CD14-positive monocyte (primary cell): ENCODE results near the gene CCDC167. TPM values are rescaled to one million over a fixed set of nuclear protein-coding genes. Genes with fewer than 3 reads are reported as not detected.

ENCODE experiments used
- DNase-seq, 3 donors: peaks; one replicate each; pipeline ENCODE4 v3.0.0-alpha.2; 2011 to 2022
- H2AFZ ChIP-seq: 2 replicates; pipeline ENCODE4 v1.6.0; 2012; ENCODE audit warnings: mild to moderate bottlenecking, low read depth, low read length, inconsistent platforms; ENCODE audit not compliant: insufficient read depth, poor library complexity, severe bottlenecking
- H3K27ac ChIP-seq, 2 donors: 1 replicate in 1 of 2; 2 replicates in 1 of 2; pipeline ENCODE4 v1.5.1; 2012 to 2013; ENCODE audit warnings: low read length in 2 of 2, control low read depth in 1 of 2, inconsistent platforms in 1 of 2, low read depth in 1 of 2, mild to moderate bottlenecking in 1 of 2
- H3K27me3 ChIP-seq, 2 donors: one replicate each; pipeline versions ENCODE4 v1.6.0 to v1.6.1; 2011 to 2013; ENCODE audit warnings: low read length in 2 of 2; ENCODE audit not compliant: control insufficient read depth in 2 of 2, insufficient read depth in 2 of 2
- H3K36me3 ChIP-seq, 2 donors: replicated peaks in 1 of 2; 1 replicate in 1 of 2; 2 replicates in 1 of 2; pipeline versions ENCODE4 v1.5.1 to v1.6.1; 2012 to 2013; ENCODE audit warnings: low read length in 2 of 2, control low read depth in 1 of 2, inconsistent platforms in 1 of 2, mild to moderate bottlenecking in 1 of 2; ENCODE audit not compliant: insufficient read depth in 2 of 2, control insufficient read depth in 1 of 2
- H3K4me1 ChIP-seq, 2 donors: 1 replicate in 1 of 2; 2 replicates in 1 of 2; pipeline versions ENCODE4 v1.5.1 to v1.6.1; 2012 to 2013; ENCODE audit warnings: low read length in 2 of 2, control low read depth in 1 of 2, inconsistent platforms in 1 of 2, mild to moderate bottlenecking in 1 of 2, moderate library complexity in 1 of 2; ENCODE audit not compliant: insufficient read depth in 2 of 2, control insufficient read depth in 1 of 2
- H3K4me2 ChIP-seq: replicated peaks from 2 replicates; pipeline ENCODE3; 2012; ENCODE audit warnings: low read length, moderate library complexity, mild to moderate bottlenecking; ENCODE audit not compliant: poor library complexity, severe bottlenecking; ENCODE audit errors: extremely low read depth
- H3K4me3 ChIP-seq, 3 experiments: fragments of 200-600 bp in 1 of 3; sonication (generic) in 1 of 3; replicated peaks in 1 of 3; 1 replicate in 2 of 3; 2 replicates in 1 of 3; pipeline ENCODE4 v1.5.1; 2011 to 2013; ENCODE audit warnings: low read length in 3 of 3, mild to moderate bottlenecking in 3 of 3, control low read depth in 2 of 3, low read depth in 2 of 3, inconsistent platforms in 1 of 3, moderate library complexity in 1 of 3
- H3K79me2 ChIP-seq: 2 replicates; pipeline ENCODE4 v1.6.0; 2012; ENCODE audit warnings: mild to moderate bottlenecking, control low read depth, inconsistent platforms, low read length, moderate library complexity; ENCODE audit not compliant: insufficient read depth
- H3K9ac ChIP-seq: 2 replicates; pipeline ENCODE4 v1.6.0; 2017; ENCODE audit warnings: low read length, mild to moderate bottlenecking; ENCODE audit not compliant: insufficient read depth, poor library complexity, severe bottlenecking
- H3K9me3 ChIP-seq, 2 donors: replicated peaks in 1 of 2; 1 replicate in 1 of 2; 2 replicates in 1 of 2; pipeline versions ENCODE4 v1.5.1 to v1.6.1; 2012 to 2013; ENCODE audit warnings: low read length in 2 of 2, control low read depth in 1 of 2; ENCODE audit not compliant: control insufficient read depth in 1 of 2, insufficient read depth in 1 of 2
- H4K20me1 ChIP-seq: 2 replicates; pipeline ENCODE4 v1.6.0; 2012; ENCODE audit warnings: mild to moderate bottlenecking, low read length, control low read depth, moderate library complexity; ENCODE audit not compliant: insufficient read depth
- H3K27ac Mint-ChIP-seq, 7 donors: one replicate each; pipeline ENCODE4 v1.8.0; 2020; ENCODE audit warnings: mild to moderate bottlenecking in 7 of 7, mixed read lengths in 7 of 7, moderate library complexity in 6 of 7, inconsistent platforms in 2 of 7
- H3K27me3 Mint-ChIP-seq, 3 donors: one replicate each; pipeline ENCODE4 v1.8.0; 2021 to 2022; ENCODE audit warnings: low read depth in 3 of 3, mild to moderate bottlenecking in 3 of 3, mixed read lengths in 3 of 3, moderate library complexity in 3 of 3, inconsistent platforms in 1 of 3
- H3K36me3 Mint-ChIP-seq, 2 donors: one replicate each; pipeline ENCODE4 v1.8.0; 2020; ENCODE audit warnings: mixed read lengths in 2 of 2, inconsistent platforms in 1 of 2, mild to moderate bottlenecking in 1 of 2
- H3K4me1 Mint-ChIP-seq: one replicate; pipeline ENCODE4 v1.8.0; 2020; ENCODE audit warnings: mild to moderate bottlenecking, mixed read lengths
- H3K4me3 Mint-ChIP-seq, 2 donors: one replicate each; pipeline ENCODE4 v1.8.0; 2020; ENCODE audit warnings: mild to moderate bottlenecking in 2 of 2, mixed read lengths in 2 of 2, moderate library complexity in 1 of 2
- H3K9me3 Mint-ChIP-seq, 7 donors: one replicate each; pipeline ENCODE4 v1.8.0; 2020 to 2022; ENCODE audit warnings: mixed read lengths in 7 of 7, mild to moderate bottlenecking in 6 of 7, moderate library complexity in 6 of 7, inconsistent platforms in 2 of 7
- WGBS: methylation state at CpG from one replicate; pipeline ENCODE4 v1.1.5; 2013; ENCODE audit warnings: missing lambda C conversion rate; ENCODE audit not compliant: insufficient coverage; 5-methylcytosine and 5-hydroxymethylcytosine counted together
- intact Hi-C, 2 donors: fragments of 100-400 bp; cut with micrococcal nuclease; formaldehyde crosslinking; loops; one replicate each; pipeline versions ENCODE4 v1.15.0 to v1.15.1; 2023
- polyA plus RNA-seq, 3 donors: library from polyadenylated mRNA; depleted of rRNA in 1 of 3; unstranded in 2 of 3; stranded (reverse) in 1 of 3; fragments of 300-500 nt in 2 of 3; fragments of >200 nt in 1 of 3; fragmentation: Illumina TruSeq in 2 of 3; gene quantifications; 1 replicate in 2 of 3; 2 replicates in 1 of 3; pipeline ENCODE4 v1.2.3, GENCODE V29; 2012 to 2021
- TF ChIP-seq, protein P1 (sequence below): fragments of 200-600 bp; IDR thresholded peaks from one replicate; pipeline ENCODE4 v1.8.0; 2022; ENCODE audit warnings: antibody characterized with exemption, mild to moderate bottlenecking

CCDC167 gene
- polyA plus RNA-seq, 3 donors = 12.5 to 22.9 (median 20.7) TPM

DNA sequence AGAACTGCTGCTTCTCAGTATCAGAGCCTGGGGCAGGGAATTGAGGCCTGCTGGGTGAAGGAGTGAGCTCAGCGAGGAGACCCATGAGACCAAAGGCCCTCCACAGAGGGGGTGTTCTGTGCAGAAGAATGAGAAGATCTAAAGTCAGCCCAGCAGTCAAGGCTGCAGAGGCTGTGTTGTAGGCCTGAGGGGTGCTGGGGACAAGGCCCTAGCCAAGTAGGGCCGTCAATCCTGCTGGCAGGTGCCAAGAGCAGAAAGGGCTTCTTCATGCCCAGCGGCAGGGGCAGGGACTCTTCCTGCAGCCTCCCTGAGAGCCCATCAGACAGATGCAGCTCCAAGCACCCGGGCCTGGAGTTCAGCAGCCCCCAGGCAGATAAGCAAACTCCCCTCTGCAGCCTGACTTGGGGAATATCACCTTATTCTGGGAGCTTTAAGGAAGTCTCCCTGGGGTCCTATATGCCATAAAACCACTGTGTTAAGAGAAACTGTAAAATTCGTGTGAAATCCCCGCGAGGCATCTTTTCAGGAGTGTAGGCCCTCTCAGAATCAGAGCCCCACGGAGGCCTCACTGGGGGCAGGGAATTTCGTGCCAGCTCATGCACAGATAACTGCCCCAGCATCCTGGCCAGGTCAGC, 9.0 kb downstream of the CCDC167 start:
- Mint-ChIP-seq H3K36me3 (peaks cover 15 to 16% of the 10 kb centered on the region in 2 donors), H3K4me3 (no peak overlapping the region), H3K27me3 (peaks cover 2 to 4% (median 3%) of the 10 kb centered on the region in 3 donors), H3K4me1 (no peaks in the 10 kb centered on the region), H3K27ac (no peak overlapping the region), H3K9me3 (no peaks in the 10 kb centered on the region)
- no peaks in the 10 kb centered on the region for H3K4me1 ChIP-seq
- H3K79me2 ChIP-seq = no peaks in the 10 kb centered on the region
- TF ChIP-seq, protein P1, sequence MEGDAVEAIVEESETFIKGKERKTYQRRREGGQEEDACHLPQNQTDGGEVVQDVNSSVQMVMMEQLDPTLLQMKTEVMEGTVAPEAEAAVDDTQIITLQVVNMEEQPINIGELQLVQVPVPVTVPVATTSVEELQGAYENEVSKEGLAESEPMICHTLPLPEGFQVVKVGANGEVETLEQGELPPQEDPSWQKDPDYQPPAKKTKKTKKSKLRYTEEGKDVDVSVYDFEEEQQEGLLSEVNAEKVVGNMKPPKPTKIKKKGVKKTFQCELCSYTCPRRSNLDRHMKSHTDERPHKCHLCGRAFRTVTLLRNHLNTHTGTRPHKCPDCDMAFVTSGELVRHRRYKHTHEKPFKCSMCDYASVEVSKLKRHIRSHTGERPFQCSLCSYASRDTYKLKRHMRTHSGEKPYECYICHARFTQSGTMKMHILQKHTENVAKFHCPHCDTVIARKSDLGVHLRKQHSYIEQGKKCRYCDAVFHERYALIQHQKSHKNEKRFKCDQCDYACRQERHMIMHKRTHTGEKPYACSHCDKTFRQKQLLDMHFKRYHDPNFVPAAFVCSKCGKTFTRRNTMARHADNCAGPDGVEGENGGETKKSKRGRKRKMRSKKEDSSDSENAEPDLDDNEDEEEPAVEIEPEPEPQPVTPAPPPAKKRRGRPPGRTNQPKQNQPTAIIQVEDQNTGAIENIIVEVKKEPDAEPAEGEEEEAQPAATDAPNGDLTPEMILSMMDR = no peak
- H3K36me3 ChIP-seq = peaks cover 0 to 6% of the 10 kb centered on the region in 2 donors
- H2AFZ ChIP-seq = no peak overlapping the region
- H3K4me2 ChIP-seq = no peak overlapping the region
- 84% methylated on average over 7 of the region's 9 CpGs for WGBS
- H3K9ac ChIP-seq = no peak overlapping the region
- H3K27me3 ChIP-seq = no peaks in the 10 kb centered on the region
- no peaks in the 10 kb centered on the region for H4K20me1 ChIP-seq
- intact Hi-C loops = no loop called here
- no peaks in the 10 kb centered on the region for H3K9me3 ChIP-seq
- no peak overlapping the region for H3K4me3 ChIP-seq
- DNase-seq = no peak
- no peak overlapping the region for H3K27ac ChIP-seq

DNA sequence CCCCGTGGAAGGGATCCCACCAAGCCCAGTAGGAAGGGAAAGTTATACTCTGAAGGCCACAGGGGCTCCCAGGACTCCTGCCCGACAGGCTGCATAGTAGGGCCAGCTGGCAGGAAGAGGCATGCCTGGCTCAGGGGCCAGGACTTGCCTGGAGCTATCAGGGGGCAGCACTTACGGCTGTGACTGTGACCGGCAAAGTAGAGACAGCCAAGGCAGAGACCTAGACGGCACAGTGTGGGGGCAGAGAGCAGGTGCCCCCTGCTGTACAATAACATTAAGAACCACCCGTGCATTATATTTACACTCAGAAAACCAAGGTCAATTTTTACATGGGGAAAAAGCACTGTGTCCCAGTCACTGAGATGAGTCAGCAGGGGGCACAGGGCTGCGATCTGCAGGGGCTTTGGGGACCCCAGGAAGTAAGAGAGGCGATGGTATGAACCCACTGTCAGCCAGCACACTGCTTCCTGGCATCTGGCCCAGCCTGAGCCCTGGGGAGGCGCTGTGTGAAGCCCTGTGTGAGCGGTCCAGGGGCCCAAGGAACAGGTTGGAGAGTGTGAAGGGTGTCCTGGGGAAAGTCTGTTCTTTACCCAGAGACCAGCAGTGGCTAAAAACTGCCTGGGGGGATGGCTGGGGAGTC, 9.9 kb downstream of the CCDC167 start:
- WGBS = 66% methylated on average over 7 of the region's 10 CpGs

More for the DNA sequence above, 9.9 kb downstream of the CCDC167 start:
- no peaks in the 10 kb centered on the region for H3K9me3 Mint-ChIP-seq
- TF ChIP-seq, protein P1 = no peak
- H3K27ac Mint-ChIP-seq = peak overlapping the region in 3 of 7 donors; percentile 12 to 38 (median 15)
- H3K4me1 Mint-ChIP-seq = no peaks in the 10 kb centered on the region
- H3K27me3 Mint-ChIP-seq = peaks cover 2 to 4% (median 3%) of the 10 kb centered on the region in 3 donors
- intact Hi-C loops = loop anchor here (5.0 kb wide), 2 partner anchors 202 to 1002 kb away; no protein-coding TSS in a partner anchor
- no peak overlapping the region for H2AFZ ChIP-seq
- H3K9ac ChIP-seq = no peak overlapping the region
- no peak for DNase-seq
- H3K4me3 Mint-ChIP-seq = no peak overlapping the region
- H3K27me3 ChIP-seq = no peaks in the 10 kb centered on the region
- H3K36me3 ChIP-seq = peaks cover 0 to 12% of the 10 kb centered on the region in 2 donors
- H3K9me3 ChIP-seq = no peaks in the 10 kb centered on the region
- H3K79me2 ChIP-seq = no peaks in the 10 kb centered on the region
- no peak overlapping the region for H3K4me2 ChIP-seq
- H3K36me3 Mint-ChIP-seq = peaks cover 17 to 18% of the 10 kb centered on the region in 2 donors
- no peak overlapping the region for H3K27ac ChIP-seq
- no peak overlapping the region for H3K4me3 ChIP-seq
- H4K20me1 ChIP-seq = no peaks in the 10 kb centered on the region
- H3K4me1 ChIP-seq = no peaks in the 10 kb centered on the region
